Transverse colon (tissue), 3 donors: ENCODE measurements around the gene TAS1R3.

Source experiments
- CTCF ChIP-seq, 5 experiments: fragments of 200-600 bp in 3 of 5; fragments of 450-650 bp in 2 of 5; sonication (generic) in 3 of 5; IDR thresholded peaks; 1 replicate in 2 of 5; 2 replicates in 3 of 5; pipeline ENCODE4 v1.5.1; 2016 to 2017; ENCODE audit warnings: antibody characterized with exemption in 5 of 5, inconsistent platforms in 3 of 5, mild to moderate bottlenecking in 2 of 5, moderate library complexity in 1 of 5
- EP300 ChIP-seq: sonication (generic); formaldehyde crosslinking; IDR thresholded peaks from one replicate; pipeline ENCODE4 v1.6.1; 2017; ENCODE audit warnings: antibody characterized with exemption, low read depth
- POLR2A ChIP-seq: fragments of 450-650 bp; IDR thresholded peaks from one replicate; pipeline ENCODE4 v1.6.1; 2016; ENCODE audit warnings: antibody characterized with exemption, mild to moderate bottlenecking, moderate library complexity

- no peak for TF ChIP-seq CTCF (IDR thresholded peaks at IDR 0.05)
- TF ChIP-seq POLR2A: no peak
- TF ChIP-seq EP300: no peak
Observed at GRCh38 chr1:1335792-1336248, 4.7 kb downstream of the TAS1R3 start.
